Measurements from ENCODE around the gene AIP. TPM values are rescaled to one million over a fixed set of nuclear protein-coding genes. Genes with fewer than 3 reads are reported as not detected.

AIP gene
- total RNA-seq, 1 donor from 2014 or later, result 55.3 TPM

GRCh38 chr11:67514116-67514515 is 31.3 kb downstream of the AIP start:
- intact Hi-C loops (cut with micrococcal nuclease), result no loop called here
- Histone ChIP-seq H3K4me1 (peaks cover under 1% of the 10 kb centered on the region), H3K9me3 (replicated peaks) (no peaks in the 10 kb centered on the region), H3K27me3 (ENCODE audit: low read depth) (peaks cover 32% of the 10 kb centered on the region), H3K4me3 (no peak overlapping the region), H3K27ac (replicated peaks) (no peak overlapping the region), H3K36me3 (no peaks in the 10 kb centered on the region)
- DNase-seq, result no peak
- TF ChIP-seq, protein P1, sequence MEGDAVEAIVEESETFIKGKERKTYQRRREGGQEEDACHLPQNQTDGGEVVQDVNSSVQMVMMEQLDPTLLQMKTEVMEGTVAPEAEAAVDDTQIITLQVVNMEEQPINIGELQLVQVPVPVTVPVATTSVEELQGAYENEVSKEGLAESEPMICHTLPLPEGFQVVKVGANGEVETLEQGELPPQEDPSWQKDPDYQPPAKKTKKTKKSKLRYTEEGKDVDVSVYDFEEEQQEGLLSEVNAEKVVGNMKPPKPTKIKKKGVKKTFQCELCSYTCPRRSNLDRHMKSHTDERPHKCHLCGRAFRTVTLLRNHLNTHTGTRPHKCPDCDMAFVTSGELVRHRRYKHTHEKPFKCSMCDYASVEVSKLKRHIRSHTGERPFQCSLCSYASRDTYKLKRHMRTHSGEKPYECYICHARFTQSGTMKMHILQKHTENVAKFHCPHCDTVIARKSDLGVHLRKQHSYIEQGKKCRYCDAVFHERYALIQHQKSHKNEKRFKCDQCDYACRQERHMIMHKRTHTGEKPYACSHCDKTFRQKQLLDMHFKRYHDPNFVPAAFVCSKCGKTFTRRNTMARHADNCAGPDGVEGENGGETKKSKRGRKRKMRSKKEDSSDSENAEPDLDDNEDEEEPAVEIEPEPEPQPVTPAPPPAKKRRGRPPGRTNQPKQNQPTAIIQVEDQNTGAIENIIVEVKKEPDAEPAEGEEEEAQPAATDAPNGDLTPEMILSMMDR (IDR thresholded peaks at IDR 0.05; ENCODE audit: borderline replicate concordance), result no peak

- no peak for DNase-seq
- intact Hi-C loops (cut with micrococcal nuclease), result no loop called here
Observed at GRCh38 chr11:67516806-67517205, 34.0 kb downstream of the AIP start.

GRCh38 chr11:67517784-67518552 is 35.1 kb downstream of the AIP start:
- TF ChIP-seq, protein P1 (IDR thresholded peaks at IDR 0.05; ENCODE audit: borderline replicate concordance), result no peak
- no peaks in the 10 kb centered on the region for H3K9me3 ChIP-seq (replicated peaks)
- intact Hi-C loops (cut with micrococcal nuclease), result no loop called here
- H3K4me1 ChIP-seq, result no peaks in the 10 kb centered on the region
- peaks cover 21% of the 10 kb centered on the region for H3K27me3 ChIP-seq (ENCODE audit: low read depth)
- no peak overlapping the region for H3K27ac ChIP-seq (replicated peaks)
- DNase-seq, result no peak
- H3K4me3 ChIP-seq, result no peak overlapping the region
- H3K36me3 ChIP-seq, result no peaks in the 10 kb centered on the region

More at GRCh38 chr11:67516806-67517205, 34.0 kb downstream of the AIP start:
- H3K27ac ChIP-seq (replicated peaks), result no peak overlapping the region
- no peaks in the 10 kb centered on the region for H3K4me1 ChIP-seq
- H3K4me3 ChIP-seq, result no peak overlapping the region
- no peaks in the 10 kb centered on the region for H3K9me3 ChIP-seq (replicated peaks)
- TF ChIP-seq, protein P1 (IDR thresholded peaks at IDR 0.05; ENCODE audit: borderline replicate concordance), result no peak
- no peaks in the 10 kb centered on the region for H3K36me3 ChIP-seq
- H3K27me3 ChIP-seq (ENCODE audit: low read depth), result peaks cover 32% of the 10 kb centered on the region

DNA sequence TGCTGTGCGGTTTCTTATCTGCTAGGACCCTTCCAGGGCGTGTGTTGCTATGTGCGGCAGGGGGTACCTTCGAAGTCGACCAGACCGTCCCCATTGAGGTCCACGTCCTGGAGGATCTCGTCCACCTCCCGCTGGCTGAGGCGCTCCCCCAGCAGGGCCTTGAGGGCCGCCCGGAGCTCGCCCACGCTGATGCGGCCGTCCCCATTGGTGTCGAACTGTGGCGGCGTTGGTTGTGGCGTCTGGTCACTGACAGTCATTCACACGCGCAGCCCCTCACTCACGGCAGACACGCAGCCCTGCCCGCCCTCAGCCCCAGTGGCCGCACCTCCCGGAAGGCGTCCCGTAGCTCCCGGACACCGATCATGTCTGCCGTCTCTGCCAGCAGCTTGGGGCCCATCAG is 36.9 kb downstream of the AIP start:
- Histone ChIP-seq H3K9me3 (replicated peaks) (no peaks in the 10 kb centered on the region), H3K27ac (replicated peaks) (no peak overlapping the region), H3K4me3 (no peak overlapping the region), H3K27me3 (ENCODE audit: low read depth) (peaks cover 17% of the 10 kb centered on the region), H3K36me3 (no peaks in the 10 kb centered on the region), H3K4me1 (no peaks in the 10 kb centered on the region)
- no peak for DNase-seq
- intact Hi-C loops (cut with micrococcal nuclease), result no loop called here
- TF ChIP-seq, protein P1 (IDR thresholded peaks at IDR 0.05; ENCODE audit: borderline replicate concordance), result no peak

DNA sequence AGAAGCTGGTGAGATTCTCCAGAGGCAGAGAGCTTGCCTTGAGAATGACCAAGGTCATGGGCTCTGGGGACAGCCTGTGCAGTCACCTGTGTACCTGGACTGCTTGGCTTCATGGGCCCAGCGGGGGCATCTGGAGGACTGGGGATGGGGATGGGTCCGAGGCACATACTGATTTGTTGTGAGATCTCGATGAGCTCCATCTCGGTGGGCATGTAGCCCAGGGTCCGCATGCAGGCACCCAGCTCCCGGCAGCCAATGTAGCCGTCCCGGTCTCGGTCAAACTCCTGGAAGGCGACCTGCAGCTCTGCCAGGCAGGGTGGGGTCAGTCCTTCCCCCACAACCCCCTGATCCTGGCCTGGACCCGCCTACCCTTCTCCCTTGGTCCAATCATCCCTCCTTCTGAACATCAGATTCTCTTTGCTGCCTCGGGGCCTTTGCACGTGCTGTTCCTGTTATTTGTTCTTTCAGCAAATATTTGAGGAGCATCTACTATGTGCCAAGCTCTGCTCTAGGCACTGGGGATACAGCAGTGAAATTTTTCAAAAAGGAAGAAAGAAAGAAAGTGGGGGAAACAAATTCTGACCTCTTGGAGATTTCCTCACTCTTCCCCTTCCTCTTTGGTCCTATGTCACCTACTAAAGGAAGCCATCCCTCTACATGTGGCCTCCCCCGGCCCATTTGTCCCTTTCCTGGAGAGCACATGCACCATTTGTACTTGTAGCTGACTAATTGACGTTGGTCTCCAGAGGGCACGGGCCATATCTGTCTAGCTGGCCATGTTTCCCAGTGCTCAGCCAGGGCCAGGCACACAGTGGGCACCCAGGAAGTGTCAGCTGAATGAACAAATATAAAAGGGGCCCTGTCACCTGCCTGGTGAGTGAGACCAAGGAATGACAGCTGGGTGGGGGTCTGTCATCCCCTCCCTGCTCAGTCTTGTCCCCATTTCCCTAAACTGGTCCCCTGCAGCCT is 38.3 kb downstream of the AIP start:
- no peak for DNase-seq
- TF ChIP-seq, protein P1 (IDR thresholded peaks at IDR 0.05; ENCODE audit: borderline replicate concordance), result no peak
- intact Hi-C loops (cut with micrococcal nuclease), result no loop called here
- no peak overlapping the region for H3K4me3 ChIP-seq
- H3K27ac ChIP-seq (replicated peaks), result no peak overlapping the region
- no peaks in the 10 kb centered on the region for H3K36me3 ChIP-seq
- no peaks in the 10 kb centered on the region for H3K4me1 ChIP-seq
- no peaks in the 10 kb centered on the region for H3K9me3 ChIP-seq (replicated peaks)
- peaks cover 12% of the 10 kb centered on the region for H3K27me3 ChIP-seq (ENCODE audit: low read depth)

All from left ventricle myocardium inferior (tissue), 1 donor.